GM12801 (cell line): ENCODE measurements around the gene MTHFD1L.

ENCODE experiments used
- CTCF ChIP-seq: IDR thresholded peaks from one replicate; pipeline ENCODE4 v1.5.1; 2011; ENCODE audit warnings: control low read depth; ENCODE audit not compliant: insufficient read length; ENCODE audit errors: extremely low read depth

The MTHFD1L gene

GRCh38 chr6:150898399-150899170 lies 33.1 kb downstream of the MTHFD1L start:
- no peak for TF ChIP-seq CTCF

- no peak for TF ChIP-seq CTCF
Measured at GRCh38 chr6:150899231-150899630, 33.7 kb downstream of the MTHFD1L start.

GRCh38 chr6:150900049-150900448 lies 34.5 kb downstream of the MTHFD1L start:
- TF ChIP-seq CTCF = no peak

- TF ChIP-seq CTCF = no peak
Measured at GRCh38 chr6:150902142-150902776, 36.8 kb downstream of the MTHFD1L start.

DNA sequence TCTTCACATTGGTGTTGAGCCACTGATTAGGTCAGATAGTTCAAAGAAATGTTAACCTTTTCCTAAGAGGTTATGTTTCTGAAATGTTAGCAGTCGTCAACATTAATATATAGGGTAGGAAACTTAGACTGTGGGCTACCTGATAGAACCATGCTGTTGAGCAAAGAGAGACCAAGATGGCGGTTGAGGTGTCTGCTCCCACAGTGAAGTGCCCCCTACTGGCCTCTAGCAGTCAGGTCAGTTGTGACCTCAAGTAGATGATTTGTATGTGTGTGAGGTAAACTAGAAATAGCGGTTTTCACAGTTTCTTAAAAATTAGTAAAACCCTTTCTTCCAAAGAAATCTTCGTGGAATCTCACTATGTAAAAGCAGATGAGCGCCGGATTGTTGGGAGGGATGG lies 40.3 kb downstream of the MTHFD1L start:
- TF ChIP-seq CTCF = no peak

- no peak for TF ChIP-seq CTCF
Measured at GRCh38 chr6:150906641-150907326, 41.3 kb downstream of the MTHFD1L start.

DNA sequence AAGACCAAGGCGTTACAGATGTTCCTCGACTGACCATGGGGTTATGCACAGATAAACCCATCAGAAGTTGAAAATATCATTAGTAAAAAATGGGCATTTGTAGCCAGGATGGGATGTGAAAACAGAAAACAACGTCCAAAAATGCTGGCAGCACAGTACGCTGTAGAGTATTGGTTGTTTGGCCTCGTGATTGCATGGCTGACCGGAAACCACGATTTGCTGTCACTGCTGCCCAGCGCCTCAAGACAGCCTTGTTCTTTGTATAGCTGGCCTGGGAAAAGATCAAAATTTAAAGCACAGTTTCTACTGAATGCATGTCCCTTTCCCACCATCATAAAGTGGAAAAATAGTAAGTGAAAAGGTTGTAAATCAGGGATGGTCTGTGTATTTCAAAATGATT lies 41.9 kb downstream of the MTHFD1L start:
- no peak for TF ChIP-seq CTCF
